T-cell (primary cell): ENCODE data around the gene CAPN5. TPM values are rescaled to one million over a fixed set of nuclear protein-coding genes. Genes with fewer than 3 reads are reported as not detected.
"Not testable (repeated sequence)": the region's sequence is repeated elsewhere in the genome, so short reads cannot be mapped to it uniquely, and the experiment has no call there.

Source experiments
- ATAC-seq, 4 experiments: fragments of 200-7000 bp in 3 of 4; fragments of 150-1000 bp in 1 of 4; cut with Tn5 transposase; replicated peaks in 1 of 4; 1 replicate in 3 of 4; 2 replicates in 1 of 4; pipeline ENCODE4 v1.10.0; 2021; ENCODE audit warnings: moderate library complexity in 3 of 4, mild to moderate bottlenecking in 2 of 4, moderate number of reproducible peaks in 1 of 4
- CTCF ChIA-PET, 2 donors: fragments of 300-600 bp; sonication (Branson Sonifier 250); formaldehyde crosslinking; loops; one replicate each; lab custom pipeline; 2022; ENCODE audit warnings: antibody characterized with exemption in 2 of 2; lab: Charles Lee
- POLR2A ChIA-PET, 2 donors: fragments of 300-600 bp; sonication (Branson Sonifier 250); formaldehyde crosslinking; loops; one replicate each; lab custom pipeline; 2022; ENCODE audit warnings: antibody characterized with exemption in 2 of 2; lab: Charles Lee
- DNase-seq, 35 experiments: peaks; one replicate each; pipeline versions ENCODE4 v3.0.0 to v3.0.0-alpha.2; 2013 to 2023
- H3K27ac ChIP-seq: one replicate; pipeline ENCODE4 v1.5.1; 2013; ENCODE audit warnings: low read length
- H3K27me3 ChIP-seq, 2 experiments: replicated peaks in 1 of 2; 1 replicate in 1 of 2; 2 replicates in 1 of 2; pipeline versions ENCODE4 v1.6.1 to v1.7.0; 2013; ENCODE audit warnings: low read length in 1 of 2, mixed read lengths in 1 of 2; ENCODE audit not compliant: control insufficient read depth in 2 of 2, insufficient read depth in 2 of 2; ENCODE audit errors: extremely low read depth in 1 of 2
- H3K36me3 ChIP-seq, 2 donors: 1 replicate in 1 of 2; 2 replicates in 1 of 2; pipeline versions ENCODE4 v1.6.1 to v1.7.0; 2013; ENCODE audit warnings: low read length in 1 of 2; ENCODE audit not compliant: control insufficient read depth in 2 of 2, insufficient read depth in 1 of 2; ENCODE audit errors: extremely low read depth in 1 of 2
- H3K4me1 ChIP-seq, 2 experiments: 1 replicate in 1 of 2; 2 replicates in 1 of 2; pipeline versions ENCODE4 v1.6.1 to v1.7.0; 2013; ENCODE audit warnings: low read length in 2 of 2, mixed read lengths in 1 of 2; ENCODE audit not compliant: insufficient read depth in 2 of 2, control insufficient read depth in 1 of 2; ENCODE audit errors: extremely low read depth in 1 of 2
- H3K4me3 ChIP-seq, 2 donors: 1 replicate in 1 of 2; 2 replicates in 1 of 2; pipeline versions ENCODE4 v1.5.1 to v1.7.0; 2013; ENCODE audit warnings: mild to moderate bottlenecking in 2 of 2, low read length in 1 of 2, moderate library complexity in 1 of 2; ENCODE audit not compliant: control insufficient read depth in 1 of 2; ENCODE audit errors: extremely low read depth in 1 of 2
- H3K9me3 ChIP-seq: 2 replicates; pipeline ENCODE4 v1.7.0; 2013
- H3K27ac Mint-ChIP-seq, 2 donors: one replicate each; pipeline ENCODE4 v1.8.0; 2020 to 2021; ENCODE audit warnings: mild to moderate bottlenecking in 2 of 2, mixed read lengths in 2 of 2
- H3K27me3 Mint-ChIP-seq, 2 donors: one replicate each; pipeline ENCODE4 v1.8.0; 2021 to 2022; ENCODE audit warnings: mixed read lengths in 2 of 2
- H3K36me3 Mint-ChIP-seq: one replicate; pipeline ENCODE4 v1.8.0; 2021; ENCODE audit warnings: mixed read lengths
- H3K4me1 Mint-ChIP-seq, 3 donors: one replicate each; pipeline ENCODE4 v1.8.0; 2020 to 2022; ENCODE audit warnings: mixed read lengths in 3 of 3, mild to moderate bottlenecking in 1 of 3
- H3K4me3 Mint-ChIP-seq, 3 donors: one replicate each; pipeline ENCODE4 v1.8.0; 2020 to 2022; ENCODE audit warnings: mild to moderate bottlenecking in 3 of 3, mixed read lengths in 3 of 3, moderate library complexity in 3 of 3
- H3K9me3 Mint-ChIP-seq, 3 donors: one replicate each; pipeline ENCODE4 v1.8.0; 2020 to 2022; ENCODE audit warnings: mixed read lengths in 3 of 3
- WGBS: methylation state at CpG from one replicate; pipeline ENCODE4 v1.1.5; 2013; ENCODE audit warnings: missing lambda C conversion rate; ENCODE audit not compliant: insufficient coverage; 5-methylcytosine and 5-hydroxymethylcytosine counted together
- total RNA-seq, 35 experiments: library from RNA in 6 of 35; stranded (reverse) in 6 of 35; fragments of 120-200 nt in 1 of 35; gene quantifications; one replicate each; pipeline versions ENCODE4 v1.2.1 to v1.2.4 and lab custom pipeline; 2013 to 2026

CAPN5 gene
- total RNA-seq, 5 donors from 2014 or later (not counting 1 experiment from before 2014, with no cell fraction given): 3.1 to 6.4 (median 4.0) TPM

GRCh38 chr11:77046060-77046501 lies 20.7 kb upstream of the CAPN5 start:
- ChIA-PET CTCF (interaction anchor here (0.9 to 2.2 kb wide), 2 partner anchors 45 kb away, joined by 3 to 13 read pairs; no protein-coding TSS in a partner anchor), POLR2A (no interaction called here)
- Mint-ChIP-seq H3K4me3 (peak overlapping the region in 1 of 3 donors; percentile 61), H3K27me3 (peaks cover 14 to 27% of the 10 kb centered on the region in 2 donors), H3K36me3 (no peaks in the 10 kb centered on the region), H3K27ac (no peak overlapping the region), H3K9me3 (no peaks in the 10 kb centered on the region), H3K4me1 (peaks cover 10 to 13% (median 13%) of the 10 kb centered on the region in 3 donors)
- H3K27ac ChIP-seq: no peak overlapping the region
- H3K9me3 ChIP-seq: no peaks in the 10 kb centered on the region
- peaks cover 0 to 31% of the 10 kb centered on the region in 2 experiments for H3K27me3 ChIP-seq
- WGBS: 0% methylated on average over 14 of the region's 39 CpGs
- DNase-seq (peak in 34 of 35 experiments; percentile 23 to 74 (median 54)), ATAC-seq (peak; percentile 47 to 61 (median 52))
- H3K4me1 ChIP-seq: peaks cover 2 to 12% of the 10 kb centered on the region in 2 experiments
- H3K4me3 ChIP-seq: no peak overlapping the region
- H3K36me3 ChIP-seq: no peaks in the 10 kb centered on the region

GRCh38 chr11:77047007-77047927 lies 19.5 kb upstream of the CAPN5 start:
- Histone ChIP-seq H3K9me3 (no peaks in the 10 kb centered on the region), H3K27ac (peak overlapping the region; percentile 70), H3K27me3 (peaks cover 0 to 19% of the 10 kb centered on the region in 2 experiments), H3K36me3 (no peaks in the 10 kb centered on the region), H3K4me3 (peak overlapping the region; percentile 53 to 56), H3K4me1 (peaks cover 2 to 12% of the 10 kb centered on the region in 2 experiments)
- Mint-ChIP-seq H3K36me3 (no peaks in the 10 kb centered on the region), H3K27me3 (peaks cover 12 to 17% of the 10 kb centered on the region in 2 donors), H3K4me3 (peak overlapping the region; percentile 66 to 74 (median 67)), H3K9me3 (no peaks in the 10 kb centered on the region), H3K27ac (peak overlapping the region; percentile 19 to 50), H3K4me1 (peaks cover 10 to 13% (median 13%) of the 10 kb centered on the region in 3 donors)
- WGBS: no CpG with 5 or more reads among the region's 15 CpGs
- DNase-seq (peak; percentile 25 to 95 (median 81)), ATAC-seq (peak; percentile 87 to 91 (median 90))
- CTCF ChIA-PET: interaction anchor here (0.6 to 2.7 kb wide), 25 partner anchors 11 to 1527 kb away, joined by 3 to 79 read pairs (median 5); partner anchors contain the start of genes B3GNT6 (in 1 of the 2), CAPN5 (in 1 of the 2) and NARS2 (in 1 of the 2)
- POLR2A ChIA-PET: interaction anchor here (0.6 to 1.2 kb wide), 8 partner anchors 19 to 1156 kb away, joined by 3 to 11 read pairs (median 6); partner anchors contain the start of genes CAPN5 (in 1 of the 2) and INTS4 (in 1 of the 2)

- DNase-seq: peak in 1 of 35 experiments; percentile 10
- not testable (repeated sequence) for H3K9me3 Mint-ChIP-seq, ATAC-seq, H3K36me3 ChIP-seq, H3K27ac ChIP-seq, H3K27ac Mint-ChIP-seq, H3K36me3 Mint-ChIP-seq, H3K4me3 ChIP-seq, H3K9me3 ChIP-seq
- H3K27me3 Mint-ChIP-seq: peaks cover 8 to 13% of the 10 kb centered on the region in 2 donors
- peaks cover 0 to 14% of the 10 kb centered on the region in 2 experiments for H3K27me3 ChIP-seq
- WGBS: no CpG with 5 or more reads among the region's 7 CpGs
- CTCF ChIA-PET: interaction anchor here (0.6 to 2.7 kb wide), 21 partner anchors 11 to 1527 kb away, joined by 3 to 79 read pairs (median 5); partner anchors contain the start of genes B3GNT6 (in 1 of the 2), CAPN5 (in 1 of the 2) and NARS2 (in 1 of the 2)
- POLR2A ChIA-PET: interaction anchor here (0.6 to 1.2 kb wide), 7 partner anchors 19 to 1156 kb away, joined by 3 to 11 read pairs (median 6); partner anchors contain the start of gene CAPN5 (in 1 of the 2)
- H3K4me3 Mint-ChIP-seq: peak overlapping the region in 1 of 3 donors; percentile 66
- peaks cover 2 to 12% of the 10 kb centered on the region in 2 experiments for H3K4me1 ChIP-seq
- H3K4me1 Mint-ChIP-seq: peaks cover 10 to 13% (median 13%) of the 10 kb centered on the region in 3 donors
These were observed 18.8 kb upstream of the CAPN5 start for GRCh38 chr11:77047928-77048446.

GRCh38 chr11:77049026-77049425 lies 17.7 kb upstream of the CAPN5 start:
- DNase-seq: no peak
- Histone ChIP-seq H3K4me3 (no peak overlapping the region), H3K4me1 (peaks cover 2 to 12% of the 10 kb centered on the region in 2 experiments), H3K27me3 (peaks cover 0 to 6% of the 10 kb centered on the region in 2 experiments), H3K27ac (no peak overlapping the region), H3K9me3 (no peaks in the 10 kb centered on the region), H3K36me3 (no peaks in the 10 kb centered on the region)
- no peak overlapping the region for H3K4me3 Mint-ChIP-seq
- ChIA-PET CTCF (interaction anchor here (0.8 to 2.7 kb wide), 2 partner anchors 42 kb away, joined by 3 to 79 read pairs; no protein-coding TSS in a partner anchor), POLR2A (no interaction called here)
- peak overlapping the region in 1 of 2 donors; percentile 16 for H3K27ac Mint-ChIP-seq
- H3K27me3 Mint-ChIP-seq: peaks cover 6 to 9% of the 10 kb centered on the region in 2 donors
- no peaks in the 10 kb centered on the region for H3K36me3 Mint-ChIP-seq
- no peaks in the 10 kb centered on the region for H3K9me3 Mint-ChIP-seq
- peaks cover 10 to 13% (median 13%) of the 10 kb centered on the region in 3 donors for H3K4me1 Mint-ChIP-seq
- WGBS: 60% methylated on average over 2 of the region's 6 CpGs
- no peak for ATAC-seq

- no peaks in the 10 kb centered on the region for H3K36me3 Mint-ChIP-seq
- Histone ChIP-seq H3K9me3 (no peaks in the 10 kb centered on the region), H3K4me1 (peaks cover 2 to 4% of the 10 kb centered on the region in 2 experiments), H3K4me3 (no peak overlapping the region), H3K27me3 (peaks cover 0 to 6% of the 10 kb centered on the region in 2 experiments), H3K36me3 (no peaks in the 10 kb centered on the region), H3K27ac (no peak overlapping the region)
- CTCF ChIA-PET: interaction anchor here in 1 of 2 donors (0.8 kb wide), 1 partner anchor 40 kb away, joined by 4 read pairs; no protein-coding TSS in a partner anchor
- H3K27ac Mint-ChIP-seq: no peak overlapping the region
- H3K27me3 Mint-ChIP-seq: peaks cover 0 to 4% of the 10 kb centered on the region in 2 donors
- H3K9me3 Mint-ChIP-seq: no peaks in the 10 kb centered on the region
- peaks cover 4 to 8% (median 6%) of the 10 kb centered on the region in 3 donors for H3K4me1 Mint-ChIP-seq
- no peak overlapping the region for H3K4me3 Mint-ChIP-seq
- POLR2A ChIA-PET: no interaction called here
- 100% methylated on average over 2 of the region's 3 CpGs for WGBS
- ATAC-seq (no peak), DNase-seq (no peak)
These were observed 15.3 kb upstream of the CAPN5 start for GRCh38 chr11:77051511-77051910.
